Activated CD8-positive, alpha-beta memory T cell treated with anti-CD3 and anti-CD28 coated beads for 4 hours (primary cell): ENCODE data around the gene ASZ1.

Experiments used
- DNase-seq, 2 donors: peaks; one replicate each; pipeline ENCODE4 v3.0.0-alpha.2; 2020; ENCODE audit warnings: low read depth in 2 of 2

ASZ1 gene

DNA sequence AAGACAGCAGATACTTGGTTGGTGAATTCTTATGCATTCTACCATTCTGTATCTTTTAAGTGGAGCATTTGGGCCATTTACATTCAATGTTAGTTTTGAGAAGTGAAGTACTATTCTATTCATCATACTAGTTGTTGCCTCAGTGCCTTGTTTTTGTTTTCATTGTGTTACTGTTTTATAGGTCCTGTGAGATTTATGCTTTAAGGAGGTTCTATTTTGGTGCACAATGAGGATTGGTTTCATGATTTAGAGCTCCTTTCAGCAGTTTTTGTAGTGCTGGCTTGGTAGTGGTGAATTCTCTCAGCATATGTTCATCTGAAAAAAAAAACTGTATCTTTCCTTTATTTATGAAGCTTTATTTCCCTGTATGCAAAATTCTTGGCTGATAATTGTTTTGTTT, 81.1 kb downstream of the ASZ1 start:
- no peak for DNase-seq

DNA sequence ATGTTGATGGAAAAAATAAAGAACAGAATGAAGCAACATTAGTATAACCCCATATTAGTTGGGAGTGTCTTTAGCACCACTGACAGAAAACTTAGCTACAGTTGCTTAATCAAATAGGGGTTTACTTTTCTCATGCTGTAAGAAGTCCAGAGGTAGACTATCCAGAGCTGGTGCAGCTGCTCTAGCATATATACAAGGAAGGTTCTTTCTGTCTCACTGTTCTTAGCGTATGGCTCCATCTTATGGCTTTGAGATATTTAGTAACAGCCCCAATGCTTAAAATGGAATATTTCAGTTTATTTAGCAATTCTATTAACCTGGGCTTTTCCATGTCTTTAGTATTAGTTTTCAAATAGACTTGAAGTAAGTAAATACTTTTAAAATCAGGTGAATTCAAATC, 89.3 kb downstream of the ASZ1 start:
- no peak for DNase-seq

DNA sequence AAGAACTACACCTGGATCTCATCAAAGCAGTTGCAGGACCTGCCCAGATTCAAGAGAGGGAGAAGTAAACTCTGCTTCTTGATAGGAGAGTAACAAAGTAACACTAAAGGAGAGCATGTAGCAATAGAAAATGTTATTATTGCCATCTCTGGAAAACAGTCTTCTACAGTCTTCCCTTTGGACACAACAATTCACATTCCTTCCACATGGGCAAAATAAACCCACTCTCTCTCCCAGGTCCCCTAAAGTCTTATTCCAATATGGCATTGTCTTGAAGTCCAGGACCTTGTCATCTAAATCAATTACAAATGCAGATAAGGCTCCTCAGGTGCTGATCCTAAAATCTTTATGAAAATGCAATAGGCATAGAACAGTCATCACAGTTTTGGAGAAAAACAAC, 94.1 kb downstream of the ASZ1 start:
- no peak for DNase-seq

DNA sequence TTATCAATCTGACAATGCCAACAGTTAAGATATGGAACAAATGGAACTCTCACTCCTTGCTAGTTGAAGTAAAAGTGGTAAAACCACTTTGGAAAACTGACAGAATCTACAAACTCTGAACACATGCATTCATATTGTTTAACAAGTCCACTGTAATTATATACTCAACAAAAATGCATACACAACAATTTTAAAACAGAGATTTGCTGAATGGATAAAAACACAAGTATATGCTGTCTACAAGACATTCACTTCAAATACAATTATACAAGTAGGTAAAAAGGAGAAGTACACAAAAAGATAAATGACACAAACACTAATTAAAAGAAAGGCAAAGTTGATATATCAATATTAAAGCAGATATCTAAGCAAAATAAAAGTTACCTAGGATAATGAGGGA, 95.3 kb downstream of the ASZ1 start:
- DNase-seq = no peak

DNA sequence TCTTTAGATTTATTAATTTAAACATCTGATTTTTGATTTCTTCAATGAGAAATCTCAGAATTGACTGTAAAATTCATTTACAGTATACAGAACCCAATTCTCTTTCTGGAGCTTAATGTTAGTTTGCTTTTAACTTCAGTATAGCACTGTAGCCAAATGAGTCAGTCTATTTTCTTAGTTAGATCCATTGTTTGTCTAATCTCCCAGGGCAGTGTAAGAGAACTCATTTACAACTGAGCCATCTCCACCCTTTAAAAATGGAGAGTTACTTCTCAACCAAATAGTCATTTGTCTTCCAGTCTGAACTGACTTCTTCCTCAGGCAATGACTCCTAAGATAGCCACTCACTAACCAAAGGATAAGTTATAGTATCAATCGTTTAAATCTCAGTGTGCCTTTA, 101.5 kb downstream of the ASZ1 start:
- no peak for DNase-seq

DNA sequence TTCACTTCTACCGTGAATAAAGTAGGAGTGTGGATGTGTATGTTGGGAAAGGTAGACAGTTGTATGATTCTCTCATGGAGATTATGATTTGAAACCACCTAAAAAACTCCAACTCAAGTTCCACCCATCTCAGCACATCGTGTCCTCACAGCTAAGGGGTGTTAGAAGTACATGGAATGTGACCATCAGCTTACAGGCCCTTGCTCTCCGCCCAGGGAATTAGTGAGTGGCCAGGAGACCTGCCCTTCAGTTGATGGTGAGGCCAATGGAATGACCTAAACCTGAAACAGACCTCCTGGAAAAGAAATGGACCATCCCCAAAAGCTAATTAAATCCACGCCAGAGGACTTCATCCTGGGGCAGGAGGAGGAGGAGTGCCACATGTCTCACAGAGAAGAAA, 102.3 kb downstream of the ASZ1 start:
- no peak for DNase-seq

DNA sequence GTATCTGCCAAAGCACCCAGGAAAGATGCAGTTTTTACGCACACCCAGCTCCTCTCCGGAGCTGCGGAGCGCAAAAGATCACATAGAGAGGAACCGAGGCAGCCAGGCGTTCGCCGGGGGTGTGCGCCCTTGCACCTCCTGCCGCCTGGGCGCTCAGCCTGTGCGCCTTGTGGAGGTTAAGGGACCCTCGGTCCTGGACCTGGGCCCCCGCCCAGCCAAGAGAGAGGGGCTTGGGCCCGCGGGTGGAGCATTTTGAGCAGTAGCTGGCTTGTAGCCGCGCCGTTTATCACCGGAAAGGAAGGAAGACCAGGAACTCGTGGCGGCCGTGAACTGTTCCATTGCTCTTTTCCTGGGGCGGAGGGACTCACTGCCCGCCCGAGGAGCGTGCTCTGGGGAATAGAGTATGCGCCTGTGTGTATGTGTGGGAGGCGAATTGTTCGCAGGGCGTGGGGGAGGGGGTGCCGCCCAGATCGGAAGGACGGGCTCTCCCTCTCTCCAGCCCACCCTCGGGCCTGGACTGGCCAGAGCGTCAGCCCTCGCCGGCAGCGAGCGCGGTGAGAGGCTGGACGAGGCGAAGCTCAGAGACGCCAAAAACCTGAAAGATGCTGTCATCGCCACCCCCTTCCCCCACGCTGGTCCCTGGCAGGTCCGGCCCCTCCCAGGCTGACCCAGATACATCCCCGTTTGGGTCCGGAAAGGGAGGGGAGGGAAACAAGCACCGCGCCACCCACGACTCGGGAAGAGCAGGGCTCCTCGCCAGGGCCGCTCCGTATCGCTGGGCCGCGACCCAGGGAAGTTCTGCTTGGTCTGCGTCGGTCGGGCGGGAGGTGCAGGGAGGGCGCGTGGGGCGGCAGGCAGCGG, 103.2 kb downstream of the ASZ1 start:
- no peak for DNase-seq

DNA sequence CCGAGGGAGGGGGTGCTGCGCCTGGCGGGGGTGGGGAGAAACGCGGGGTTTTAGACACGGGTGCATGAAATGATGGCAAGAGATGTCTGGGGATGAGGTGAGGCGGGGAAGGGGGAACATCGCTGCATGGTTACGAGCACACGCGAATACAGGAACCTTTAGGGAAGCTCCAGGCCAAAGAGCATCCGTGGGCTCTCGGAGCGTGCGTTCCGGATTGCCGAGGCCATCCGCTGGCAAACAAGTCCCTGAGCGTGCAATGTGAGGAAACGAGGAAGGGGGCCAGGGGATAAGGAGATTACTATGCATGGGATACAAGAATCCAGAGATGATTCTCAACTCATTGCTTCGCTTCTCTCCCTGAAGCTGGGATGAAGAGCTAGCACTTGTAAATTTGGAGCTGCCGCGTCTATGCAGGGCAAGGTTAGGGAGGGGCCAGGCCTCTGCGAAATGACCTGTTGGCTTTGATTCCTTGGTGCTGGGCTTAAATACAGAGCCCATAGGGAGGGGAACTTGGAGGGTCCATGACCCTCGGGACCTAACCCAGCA, 103.9 kb downstream of the ASZ1 start:
- no peak for DNase-seq

DNA sequence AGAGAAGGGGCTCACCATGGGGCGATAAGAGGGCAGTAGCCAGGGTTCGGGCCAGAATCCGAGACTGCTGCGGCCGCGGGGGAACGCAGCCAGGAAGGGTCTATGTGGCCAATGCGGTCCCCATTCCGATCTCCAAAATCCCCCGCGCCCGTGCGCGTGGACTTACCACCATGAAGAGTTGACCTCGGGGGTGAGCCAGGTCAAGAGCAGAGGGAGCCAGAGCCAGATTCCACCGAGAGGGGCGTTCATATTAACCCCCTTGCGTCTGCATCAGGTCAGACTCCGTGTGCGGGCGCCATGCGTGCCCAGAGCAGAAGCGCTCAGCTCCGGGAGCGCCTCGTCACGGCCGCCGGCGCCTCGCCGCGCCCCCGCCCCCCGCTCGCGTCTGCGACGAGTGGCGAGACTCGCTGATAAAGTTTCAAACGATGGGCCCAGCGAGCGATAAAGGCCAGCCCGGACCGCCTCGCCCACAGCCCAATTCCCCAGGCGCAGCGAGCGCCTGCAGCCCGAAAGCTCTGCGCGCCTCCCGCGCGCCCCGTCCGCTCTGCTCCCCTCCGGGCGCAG, 104.5 kb downstream of the ASZ1 start, which contains the start of gene WNT2:
TSS of gene WNT2 (minus strand) at position 318 of the 564 bp plus-strand sequence. CDS start at position 249, 69 bp downstream.
- no peak for DNase-seq

DNA sequence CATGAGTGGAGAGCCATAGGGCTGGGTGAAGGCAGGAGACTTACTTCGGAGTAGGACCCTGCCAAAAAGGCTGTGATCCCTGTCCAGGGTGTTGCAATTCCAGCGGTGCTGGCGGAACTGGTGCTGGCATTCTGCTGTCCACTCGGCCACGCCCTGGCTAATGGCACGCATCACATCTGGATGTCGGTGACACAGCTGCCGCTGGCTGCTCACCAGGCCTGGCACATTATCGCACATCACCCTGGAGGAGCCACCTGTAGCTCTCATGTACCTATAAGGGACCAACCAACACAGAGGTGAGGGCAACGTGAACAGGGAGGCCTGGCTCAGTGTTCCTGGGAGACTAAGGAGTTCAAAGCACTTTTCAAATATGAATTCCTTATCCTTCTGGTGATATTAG, 106.8 kb downstream of the ASZ1 start:
- no peak for DNase-seq

DNA sequence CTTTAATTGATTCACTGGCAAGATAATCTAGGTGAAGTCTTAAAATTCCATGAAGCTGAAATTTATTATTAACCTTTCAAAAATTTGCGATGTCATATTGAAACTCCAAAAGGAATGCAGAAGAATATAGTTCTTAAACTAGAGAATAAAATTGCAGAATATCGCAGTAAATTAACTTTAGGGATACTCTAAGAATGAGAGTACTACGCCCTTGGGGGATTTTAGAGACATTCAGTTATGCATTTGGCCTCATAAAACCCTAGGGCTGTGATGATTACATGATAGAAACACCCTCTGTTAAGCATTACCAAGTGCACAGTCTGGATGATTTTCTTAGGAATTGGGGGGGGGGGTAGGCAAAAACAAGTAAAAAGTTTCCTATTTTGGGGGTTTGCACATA, 108.1 kb downstream of the ASZ1 start:
- no peak for DNase-seq

DNA sequence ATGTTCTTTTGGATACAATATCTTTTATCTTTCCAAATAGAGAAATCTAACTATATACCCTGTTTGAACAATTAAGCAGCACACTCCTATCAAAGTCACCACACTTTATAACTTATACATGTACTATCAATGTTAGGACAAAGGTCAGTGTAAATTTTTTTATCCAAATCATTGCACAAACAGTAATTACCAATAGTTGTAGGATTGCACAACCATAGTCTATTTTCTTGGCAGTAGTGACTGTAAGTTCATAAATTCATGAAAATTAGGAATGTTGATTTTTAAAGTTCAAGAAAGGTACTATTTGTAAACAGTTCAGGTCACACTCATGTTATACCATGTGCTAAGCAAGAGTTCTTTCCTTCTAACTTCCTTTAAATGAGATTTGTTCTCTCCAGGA, 113.7 kb downstream of the ASZ1 start:
- no peak for DNase-seq
